Airway epithelial cell (primary cell): ENCODE measurements around the gene NAA30. TPM values are rescaled to one million over a fixed set of nuclear protein-coding genes. Genes with fewer than 3 reads are reported as not detected.

Experiments
- total RNA-seq: library from RNA; depleted of rRNA; stranded (reverse); fragments of >200 nt; gene quantifications from 2 replicates; pipeline ENCODE4 v1.2.3, GENCODE V29; 2015

The NAA30 gene
- 10.2 and 11.7 TPM in 2 replicates for total RNA-seq

DNA sequence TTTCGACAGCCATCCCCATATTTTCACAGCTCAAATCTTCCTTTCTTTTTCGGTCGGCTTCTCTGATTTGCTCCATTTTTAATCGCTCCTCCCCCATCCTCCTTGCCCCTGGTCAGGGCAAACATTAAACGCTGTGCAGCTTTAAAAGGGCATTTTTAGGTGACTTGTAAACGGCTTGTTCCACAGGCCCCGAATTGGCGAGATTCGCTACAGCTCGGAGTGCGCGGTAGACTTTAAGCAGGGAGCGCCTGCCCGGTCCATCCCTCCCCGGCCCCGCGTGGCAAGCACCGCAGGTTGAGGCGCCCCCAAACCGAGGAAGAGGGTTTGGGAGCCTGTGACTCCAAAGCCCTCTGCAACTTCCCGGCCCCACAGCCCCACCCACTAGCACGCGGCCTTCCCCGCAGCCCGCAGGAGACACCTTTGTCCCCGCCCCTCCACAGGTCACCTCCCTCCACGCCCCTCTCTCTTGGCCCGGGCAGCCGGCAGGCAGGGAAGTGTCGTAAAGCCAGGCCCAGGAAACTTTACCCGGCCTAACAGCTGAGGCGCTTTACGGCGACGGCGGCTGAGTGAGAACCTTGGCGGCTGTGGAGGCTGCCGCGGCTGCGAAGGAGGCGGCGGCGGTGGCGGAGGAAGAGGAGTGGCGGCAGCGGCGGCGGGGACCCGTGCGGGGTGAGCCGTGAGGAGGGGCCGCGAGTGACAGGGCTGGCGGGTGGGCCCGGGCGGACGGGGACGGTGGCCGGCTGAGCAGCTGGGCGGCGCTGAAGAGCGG is at the start of gene NAA30:
TSS of gene NAA30 (plus strand) at position 550 of the 769 bp plus-strand sequence. CDS start 372 bp downstream, outside the sequence.

Other genes with a start within 250 kb of the NAA30 start
- gene EXOC5, start 121.7 kb upstream of the NAA30 start, total RNA-seq = 30.6 and 37.5 TPM in 2 replicates
- gene AP5M1, start 121.6 kb upstream of the NAA30 start, total RNA-seq = 17.7 and 18.3 TPM in 2 replicates
- not detected in 2 replicates for gene CCDC198, start 103.3 kb downstream of the NAA30 start, total RNA-seq